NCI-H187 (cell line): ENCODE results near the gene TRIM62.
"Not testable (repeated sequence)": the region's sequence is repeated elsewhere in the genome, so short reads cannot be mapped to it uniquely, and the experiment has no call there.

Source experiments
- DNase-seq, 2 experiments: peaks; one replicate each; lab custom pipeline; 2025; lab: John Stamatoyannopoulos, UW

TRIM62 gene

GRCh38 chr1:33132549-33132948, 49.3 kb downstream of the TRIM62 start:
- no peak for DNase-seq

- DNase-seq = no peak
These were observed 50.7 kb downstream of the TRIM62 start for GRCh38 chr1:33131191-33131590.

- DNase-seq = no peak
These were observed 51.5 kb downstream of the TRIM62 start for GRCh38 chr1:33130297-33130696.

- DNase-seq = no peak
These were observed 53.1 kb downstream of the TRIM62 start for GRCh38 chr1:33128781-33129180.

GRCh38 chr1:33127001-33127823, 54.6 kb downstream of the TRIM62 start:
- DNase-seq = peak; percentile 95 to 98

- no peak for DNase-seq
These were observed 55.3 kb downstream of the TRIM62 start for GRCh38 chr1:33126411-33127000.

GRCh38 chr1:33124647-33125046, 57.2 kb downstream of the TRIM62 start:
- DNase-seq = not testable (repeated sequence)

GRCh38 chr1:33123266-33123665, 58.6 kb downstream of the TRIM62 start:
- DNase-seq = no peak

- no peak for DNase-seq
These were observed 59.2 kb downstream of the TRIM62 start for GRCh38 chr1:33122483-33123178.

GRCh38 chr1:33121728-33122127, 60.1 kb downstream of the TRIM62 start:
- DNase-seq = no peak

- no peak for DNase-seq
These were observed 61.2 kb downstream of the TRIM62 start for GRCh38 chr1:33120436-33121231.

GRCh38 chr1:33119532-33120217, 62.2 kb downstream of the TRIM62 start:
- DNase-seq = no peak

GRCh38 chr1:33119050-33119449, 62.8 kb downstream of the TRIM62 start:
- DNase-seq = no peak

- DNase-seq = no peak
These were observed 63.6 kb downstream of the TRIM62 start for GRCh38 chr1:33118274-33118673.

- DNase-seq = no peak
These were observed 64.3 kb downstream of the TRIM62 start for GRCh38 chr1:33117440-33118085.

- no peak for DNase-seq
These were observed 69.9 kb downstream of the TRIM62 start for GRCh38 chr1:33111965-33112364.

GRCh38 chr1:33110477-33110876, 71.4 kb downstream of the TRIM62 start:
- DNase-seq = no peak

GRCh38 chr1:33100119-33100415, 81.8 kb downstream of the TRIM62 start:
- not testable (repeated sequence) for DNase-seq

GRCh38 chr1:33099290-33100118, 82.3 kb downstream of the TRIM62 start:
- peak; percentile 34 to 77 for DNase-seq

- DNase-seq = no peak
These were observed 83.5 kb downstream of the TRIM62 start for GRCh38 chr1:33098371-33098770.
